Tibial nerve (tissue), 3 donors: ENCODE data around the gene GNAQ.

Experiments used
- CTCF ChIP-seq, 5 experiments: fragments of 200-600 bp in 3 of 5; fragments of 450-650 bp in 2 of 5; sonication (generic) in 3 of 5; IDR thresholded peaks; one replicate each; pipeline ENCODE4 v1.5.1; 2016 to 2019; ENCODE audit warnings: antibody characterized with exemption in 5 of 5, mild to moderate bottlenecking in 3 of 5, moderate library complexity in 2 of 5
- POLR2A ChIP-seq, 2 donors: fragments of 450-650 bp; IDR thresholded peaks; one replicate each; pipeline ENCODE4 v1.6.1; 2017; ENCODE audit warnings: antibody characterized with exemption in 2 of 2, mild to moderate bottlenecking in 2 of 2, moderate library complexity in 2 of 2

DNA sequence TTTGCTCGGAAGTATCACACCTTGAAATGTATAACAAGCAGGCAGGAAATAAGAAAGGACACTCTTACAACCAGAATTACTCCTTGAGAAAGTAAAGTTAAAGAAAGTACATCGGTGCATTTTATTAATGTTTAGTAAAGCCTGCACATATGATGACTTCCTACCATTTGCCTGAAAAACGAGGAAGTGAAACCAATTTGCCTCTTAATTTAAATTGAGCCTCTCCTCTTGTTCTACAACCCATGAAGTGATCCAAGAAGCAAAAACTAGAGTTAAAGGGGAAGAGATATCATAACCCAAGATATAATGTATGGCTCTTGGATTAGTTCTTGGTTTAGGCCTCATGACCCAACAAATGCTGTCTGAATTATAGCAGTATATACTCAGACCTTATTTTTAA is 95.6 kb downstream of the GNAQ start:
- no peak for TF ChIP-seq CTCF (IDR thresholded peaks at IDR 0.05)
- TF ChIP-seq POLR2A (IDR thresholded peaks at IDR 0.05) = no peak
